ENCODE results near the gene PLA2G2D. TPM values are rescaled to one million over a fixed set of nuclear protein-coding genes. Genes with fewer than 3 reads are reported as not detected.

PLA2G2D gene
- total and polyA plus RNA-seq, 7 donors = 0.16 to 8.6 TPM; not detected in 5

DNA sequence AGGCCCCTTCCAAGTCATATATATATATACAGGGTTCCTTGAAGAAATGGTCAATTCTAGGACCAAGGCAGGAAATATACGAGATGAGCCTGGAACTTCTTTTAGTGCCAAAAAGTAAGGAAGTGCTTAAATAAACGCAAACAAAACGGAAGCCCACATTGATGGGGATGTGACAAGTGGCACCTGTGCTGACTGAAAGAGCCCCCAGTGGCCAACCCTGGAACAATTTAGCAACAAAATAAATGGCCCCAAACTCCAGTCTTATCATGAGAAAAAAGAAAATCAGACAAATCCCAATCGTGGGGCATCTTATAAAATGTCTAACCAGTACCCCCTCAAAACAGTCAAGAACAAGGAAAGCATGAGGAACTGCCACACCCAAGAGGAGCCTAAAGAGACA, 31.7 kb downstream of the PLA2G2D start:
- WGBS, 2 donors = 60 to 64% methylated on average over 4 of the region's 4 CpGs

DNA sequence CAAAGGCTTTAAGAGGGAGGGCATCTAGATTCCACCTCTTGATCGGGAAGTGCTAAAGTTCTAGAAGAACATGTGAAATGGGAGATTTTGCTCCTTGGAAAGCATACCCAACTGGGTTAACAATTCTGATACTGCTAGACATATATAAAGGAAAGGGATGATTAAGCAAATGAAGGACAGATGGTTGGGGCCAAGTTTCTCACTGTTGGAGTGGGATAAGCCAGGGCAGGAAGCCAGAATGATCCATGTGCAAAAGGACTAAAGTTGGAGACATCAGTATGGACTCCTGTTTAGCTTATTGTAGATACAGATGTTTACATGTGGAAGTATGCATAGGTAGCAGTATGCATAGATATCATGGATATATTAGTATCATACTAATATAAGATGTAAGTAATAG, 32.5 kb downstream of the PLA2G2D start:
- Histone ChIP-seq H3K4me3 (no peak overlapping the region), H3K27ac (no peak overlapping the region), H3K27me3 (no peaks in the 10 kb centered on the region), H3K36me3 (peaks cover 5 to 23% (median 8%) of the 10 kb centered on the region in 4 donors), H3K9me3 (no peaks in the 10 kb centered on the region), H3K4me1 (peaks cover 0 to 5% (median 0%) of the 10 kb centered on the region in 4 donors)
- TF ChIP-seq POLR2A (IDR thresholded peaks at IDR 0.05) (no peak), EP300 (IDR thresholded peaks at IDR 0.05) (no peak), POLR2AphosphoS5 (IDR thresholded peaks at IDR 0.05) (no peak)
- TF ChIP-seq, protein P1, sequence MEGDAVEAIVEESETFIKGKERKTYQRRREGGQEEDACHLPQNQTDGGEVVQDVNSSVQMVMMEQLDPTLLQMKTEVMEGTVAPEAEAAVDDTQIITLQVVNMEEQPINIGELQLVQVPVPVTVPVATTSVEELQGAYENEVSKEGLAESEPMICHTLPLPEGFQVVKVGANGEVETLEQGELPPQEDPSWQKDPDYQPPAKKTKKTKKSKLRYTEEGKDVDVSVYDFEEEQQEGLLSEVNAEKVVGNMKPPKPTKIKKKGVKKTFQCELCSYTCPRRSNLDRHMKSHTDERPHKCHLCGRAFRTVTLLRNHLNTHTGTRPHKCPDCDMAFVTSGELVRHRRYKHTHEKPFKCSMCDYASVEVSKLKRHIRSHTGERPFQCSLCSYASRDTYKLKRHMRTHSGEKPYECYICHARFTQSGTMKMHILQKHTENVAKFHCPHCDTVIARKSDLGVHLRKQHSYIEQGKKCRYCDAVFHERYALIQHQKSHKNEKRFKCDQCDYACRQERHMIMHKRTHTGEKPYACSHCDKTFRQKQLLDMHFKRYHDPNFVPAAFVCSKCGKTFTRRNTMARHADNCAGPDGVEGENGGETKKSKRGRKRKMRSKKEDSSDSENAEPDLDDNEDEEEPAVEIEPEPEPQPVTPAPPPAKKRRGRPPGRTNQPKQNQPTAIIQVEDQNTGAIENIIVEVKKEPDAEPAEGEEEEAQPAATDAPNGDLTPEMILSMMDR (IDR thresholded peaks at IDR 0.05) = no peak
- WGBS, 2 donors = 95 to 100% methylated on average over 1 of the region's 1 CpG
- no peak for DNase-seq
- intact Hi-C loops (cut with DNase I) = no loop called here

More for the DNA sequence above, 31.7 kb downstream of the PLA2G2D start:
- Histone ChIP-seq H3K4me1 (peaks cover 0 to 5% (median 0%) of the 10 kb centered on the region in 4 donors), H3K27me3 (no peaks in the 10 kb centered on the region), H3K27ac (no peak overlapping the region), H3K36me3 (peaks cover 5 to 23% (median 8%) of the 10 kb centered on the region in 4 donors), H3K9me3 (no peaks in the 10 kb centered on the region), H3K4me3 (no peak overlapping the region)
- intact Hi-C loops (cut with DNase I) = no loop called here
- no peak for DNase-seq
- TF ChIP-seq POLR2A (IDR thresholded peaks at IDR 0.05) = no peak
- TF ChIP-seq, protein P1 (IDR thresholded peaks at IDR 0.05) = peak in 1 of 4 experiments; percentile 13
- TF ChIP-seq EP300 (IDR thresholded peaks at IDR 0.05) = no peak

DNA sequence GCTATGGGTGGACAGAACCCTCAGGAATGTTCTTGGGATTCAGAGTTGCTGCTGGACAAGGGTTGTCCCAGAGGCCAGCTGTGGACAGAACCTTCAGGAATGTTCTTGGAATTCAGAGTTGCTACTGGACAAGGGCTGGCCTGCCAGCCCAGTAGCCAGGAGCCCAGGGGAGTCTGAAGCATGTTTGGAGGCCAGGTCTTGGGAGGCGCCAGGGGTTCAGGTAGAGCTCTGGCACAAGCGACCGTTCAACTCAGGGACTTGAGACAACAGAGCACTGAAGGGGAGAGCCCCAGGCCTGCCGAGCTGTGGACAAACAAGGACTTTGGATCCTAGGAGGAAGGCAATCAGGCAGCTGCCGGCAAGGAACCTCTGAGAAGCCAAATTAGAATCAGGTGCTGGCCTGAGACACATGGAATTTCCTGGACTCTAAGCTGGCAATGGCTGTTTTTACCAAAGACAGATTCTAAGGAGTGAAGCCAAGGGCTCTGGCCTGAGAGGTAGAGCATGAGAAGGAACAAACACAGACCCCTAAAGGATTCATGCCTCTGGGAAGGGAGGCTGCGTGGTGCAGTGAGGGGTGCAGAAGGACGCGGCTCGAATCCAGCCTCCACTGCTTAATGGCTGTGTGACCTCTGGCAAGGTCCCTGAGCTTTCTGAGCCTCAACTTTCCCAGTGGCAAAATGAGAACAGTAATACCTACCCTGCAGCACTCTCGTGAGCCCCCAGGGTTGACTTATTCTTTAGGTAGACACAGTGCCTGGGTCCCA, 36.0 kb downstream of the PLA2G2D start:
- WGBS, 2 donors = 65 to 87% methylated on average over 10 of the region's 10 CpGs
- TF ChIP-seq POLR2A (IDR thresholded peaks at IDR 0.05) (no peak), POLR2AphosphoS5 (IDR thresholded peaks at IDR 0.05) (no peak), EP300 (IDR thresholded peaks at IDR 0.05) (no peak)
- TF ChIP-seq, protein P1 (IDR thresholded peaks at IDR 0.05) = no peak
- intact Hi-C loops (cut with DNase I) = no loop called here
- Histone ChIP-seq H3K4me1 (peaks cover 0 to 5% (median 2%) of the 10 kb centered on the region in 4 donors), H3K4me3 (no peak overlapping the region), H3K27ac (peak overlapping the region in 1 of 4 donors; percentile 2), H3K9me3 (no peaks in the 10 kb centered on the region), H3K36me3 (peaks cover 0 to 10% (median 3%) of the 10 kb centered on the region in 4 donors), H3K27me3 (no peaks in the 10 kb centered on the region)
- DNase-seq = no peak

DNA sequence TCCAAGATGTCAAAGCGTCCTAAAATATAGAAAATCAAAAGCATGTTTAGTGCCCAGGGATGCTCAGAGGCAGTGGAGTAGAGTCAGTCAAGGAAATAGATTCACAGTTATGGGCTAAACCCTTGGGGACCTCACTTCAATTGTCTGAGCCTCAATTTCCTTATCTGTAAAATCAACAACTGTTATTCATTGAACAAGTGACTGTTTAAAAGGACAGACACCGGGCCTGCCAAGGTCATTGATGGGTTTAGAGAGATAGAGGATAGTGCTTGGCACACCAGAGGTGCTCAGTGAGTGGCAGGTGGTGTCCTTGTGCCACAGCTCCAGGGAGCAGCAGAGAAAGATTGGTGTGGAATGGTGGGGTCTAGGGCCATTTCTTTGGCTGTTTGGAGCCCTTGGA, 36.6 kb downstream of the PLA2G2D start:
- TF ChIP-seq POLR2A (IDR thresholded peaks at IDR 0.05) (no peak), POLR2AphosphoS5 (IDR thresholded peaks at IDR 0.05) (no peak), EP300 (IDR thresholded peaks at IDR 0.05) (no peak)
- TF ChIP-seq, protein P1 (IDR thresholded peaks at IDR 0.05) = no peak
- peak overlapping the region in 1 of 4 donors; percentile 2 for H3K27ac ChIP-seq
- H3K36me3 ChIP-seq = peaks cover 0 to 10% (median 3%) of the 10 kb centered on the region in 4 donors
- 83 to 86% methylated on average over 2 of the region's 2 CpGs for WGBS, 2 donors
- H3K4me1 ChIP-seq = peaks cover 0 to 5% (median 2%) of the 10 kb centered on the region in 4 donors
- DNase-seq = no peak
- H3K27me3 ChIP-seq = no peaks in the 10 kb centered on the region
- no peaks in the 10 kb centered on the region for H3K9me3 ChIP-seq
- no peak overlapping the region for H3K4me3 ChIP-seq
- intact Hi-C loops (cut with DNase I) = no loop called here
